ENCODE measurements around the gene AVPR1A.
A peak's percentile ranks its signal among the peaks of the same experiment; 100 is the strongest.

AVPR1A gene

GRCh38 chr12:63163541-63163940 is 12.5 kb upstream of the AVPR1A start:
- no peak for DNase-seq
- no peaks in the 10 kb centered on the region for H3K9me3 ChIP-seq
- no peak for TF ChIP-seq CTCF (IDR thresholded peaks at IDR 0.05; ENCODE audit: low read depth, low read length)
- no peaks in the 10 kb centered on the region for H3K36me3 ChIP-seq
- no peaks in the 10 kb centered on the region for H3K4me1 ChIP-seq
- H3K27me3 ChIP-seq = peaks cover 4% of the 10 kb centered on the region; the same call in 1 of the 2 replicates
- no peak overlapping the region for H3K4me3 ChIP-seq (ENCODE audit: low read depth, low read length)

- no peak for TF ChIP-seq CTCF (IDR thresholded peaks at IDR 0.05; ENCODE audit: low read depth, low read length)
- H3K36me3 ChIP-seq = no peaks in the 10 kb centered on the region
- H3K27me3 ChIP-seq = peaks cover 23% of the 10 kb centered on the region
- H3K4me1 ChIP-seq = no peaks in the 10 kb centered on the region
- no peak for DNase-seq
- no peaks in the 10 kb centered on the region for H3K9me3 ChIP-seq
- H3K4me3 ChIP-seq (ENCODE audit: low read depth, low read length) = no peak overlapping the region
These were observed 4.4 kb upstream of the AVPR1A start for GRCh38 chr12:63155375-63155774.

GRCh38 chr12:63154560-63154959 is 3.6 kb upstream of the AVPR1A start:
- no peaks in the 10 kb centered on the region for H3K4me1 ChIP-seq
- no peak for TF ChIP-seq CTCF (IDR thresholded peaks at IDR 0.05; ENCODE audit: low read depth, low read length)
- no peak for DNase-seq
- H3K27me3 ChIP-seq = peaks cover 30% of the 10 kb centered on the region
- H3K4me3 ChIP-seq (ENCODE audit: low read depth, low read length) = no peak overlapping the region
- no peaks in the 10 kb centered on the region for H3K36me3 ChIP-seq
- no peaks in the 10 kb centered on the region for H3K9me3 ChIP-seq

GRCh38 chr12:63152321-63152700 is 1.3 kb upstream of the AVPR1A start:
- Histone ChIP-seq H3K36me3 (no peaks in the 10 kb centered on the region), H3K27me3 (peaks cover 30% of the 10 kb centered on the region), H3K4me1 (no peaks in the 10 kb centered on the region), H3K4me3 (ENCODE audit: low read depth, low read length) (no peak overlapping the region), H3K9me3 (no peaks in the 10 kb centered on the region)
- no peak for DNase-seq
- TF ChIP-seq CTCF (IDR thresholded peaks at IDR 0.05; ENCODE audit: low read depth, low read length) = no peak

- peak; percentile 24 for DNase-seq
- H3K36me3 ChIP-seq = no peaks in the 10 kb centered on the region
- TF ChIP-seq CTCF (IDR thresholded peaks at IDR 0.05; ENCODE audit: low read depth, low read length) = peak; percentile 81
- H3K4me3 ChIP-seq (ENCODE audit: low read depth, low read length) = no peak overlapping the region
- H3K27me3 ChIP-seq = peaks cover 30% of the 10 kb centered on the region
- H3K4me1 ChIP-seq = no peaks in the 10 kb centered on the region
- no peaks in the 10 kb centered on the region for H3K9me3 ChIP-seq
These were observed 771 bp upstream of the AVPR1A start for GRCh38 chr12:63151623-63152320.

GRCh38 chr12:63149909-63150712 is 890 bp downstream of the AVPR1A start:
- H3K27me3 ChIP-seq = peaks cover 30% of the 10 kb centered on the region
- H3K9me3 ChIP-seq = no peaks in the 10 kb centered on the region
- H3K36me3 ChIP-seq = no peaks in the 10 kb centered on the region
- no peak overlapping the region for H3K4me3 ChIP-seq (ENCODE audit: low read depth, low read length)
- no peak for TF ChIP-seq CTCF (IDR thresholded peaks at IDR 0.05; ENCODE audit: low read depth, low read length)
- DNase-seq = no peak
- no peaks in the 10 kb centered on the region for H3K4me1 ChIP-seq

Measured in BE2C (cell line).